ENCODE measurements around the gene PFN2.

PFN2 gene, protein sequence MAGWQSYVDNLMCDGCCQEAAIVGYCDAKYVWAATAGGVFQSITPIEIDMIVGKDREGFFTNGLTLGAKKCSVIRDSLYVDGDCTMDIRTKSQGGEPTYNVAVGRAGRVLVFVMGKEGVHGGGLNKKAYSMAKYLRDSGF

DNA sequence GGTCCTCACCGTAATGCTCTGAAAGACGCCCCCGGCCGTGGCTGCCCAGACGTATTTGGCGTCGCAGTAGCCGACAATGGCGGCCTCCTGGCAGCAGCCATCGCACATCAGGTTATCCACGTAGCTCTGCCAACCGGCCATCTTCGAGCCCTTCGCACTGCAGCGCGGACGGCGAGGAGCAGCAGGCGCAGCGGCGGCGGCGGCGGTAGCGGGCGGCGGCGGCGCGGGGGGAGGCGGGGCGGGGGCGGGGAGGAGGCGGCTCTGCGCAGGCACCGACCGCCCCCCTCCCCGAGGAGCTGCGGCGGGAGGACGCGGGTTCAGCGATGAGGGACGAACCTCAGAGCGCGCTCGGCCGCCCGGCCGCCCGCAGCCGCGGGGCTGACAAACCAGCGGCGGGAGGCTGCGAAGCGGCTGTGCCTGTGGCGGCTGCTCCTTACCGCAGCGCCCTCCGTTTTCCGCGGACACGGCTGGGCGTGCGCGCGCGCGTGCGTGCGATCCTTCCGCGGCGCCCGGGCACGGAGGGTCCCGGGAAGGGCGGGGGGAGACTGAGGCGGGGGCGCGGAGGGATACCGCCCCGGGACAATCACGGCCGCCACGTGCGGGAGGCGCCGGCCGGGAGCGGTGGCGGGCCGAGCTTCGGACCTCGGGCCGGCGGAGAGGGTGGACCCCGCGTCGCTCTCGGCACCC, at the start of gene PFN2:
Gene PFN2 (minus strand): TSS at position 180 of the 687 bp plus-strand sequence. CDS start 39 bp downstream, at position 141.
- no peak within 1 kb of the TSS for H3K27ac ChIP-seq (ENCODE audit: low read depth, low read length)
- H3K36me3 ChIP-seq (ENCODE audit: control insufficient read depth, low read length): peaks cover 4% of the 10 kb centered on the region; the same call in 1 of the 2 replicates
- peaks cover 26% of the 10 kb centered on the region for H3K27me3 ChIP-seq (ENCODE audit: control insufficient read depth, low read length)
- H3K4me1 ChIP-seq (ENCODE audit: control insufficient read depth, low read length): peaks cover 23% of the 10 kb centered on the region
- H3K9me2 ChIP-seq (replicated peaks; ENCODE audit: control insufficient read depth, low read length): no peaks in the 10 kb centered on the region
- peaks cover 18% of the 10 kb centered on the region; the same call in 1 of the 2 replicates for H3F3A ChIP-seq (ENCODE audit: control insufficient read depth, insufficient read depth)
- no peak for TF ChIP-seq EZH2phosphoT487 (IDR thresholded peaks at IDR 0.05; ENCODE audit: borderline replicate concordance, low read length)
- TF ChIP-seq, protein P1, sequence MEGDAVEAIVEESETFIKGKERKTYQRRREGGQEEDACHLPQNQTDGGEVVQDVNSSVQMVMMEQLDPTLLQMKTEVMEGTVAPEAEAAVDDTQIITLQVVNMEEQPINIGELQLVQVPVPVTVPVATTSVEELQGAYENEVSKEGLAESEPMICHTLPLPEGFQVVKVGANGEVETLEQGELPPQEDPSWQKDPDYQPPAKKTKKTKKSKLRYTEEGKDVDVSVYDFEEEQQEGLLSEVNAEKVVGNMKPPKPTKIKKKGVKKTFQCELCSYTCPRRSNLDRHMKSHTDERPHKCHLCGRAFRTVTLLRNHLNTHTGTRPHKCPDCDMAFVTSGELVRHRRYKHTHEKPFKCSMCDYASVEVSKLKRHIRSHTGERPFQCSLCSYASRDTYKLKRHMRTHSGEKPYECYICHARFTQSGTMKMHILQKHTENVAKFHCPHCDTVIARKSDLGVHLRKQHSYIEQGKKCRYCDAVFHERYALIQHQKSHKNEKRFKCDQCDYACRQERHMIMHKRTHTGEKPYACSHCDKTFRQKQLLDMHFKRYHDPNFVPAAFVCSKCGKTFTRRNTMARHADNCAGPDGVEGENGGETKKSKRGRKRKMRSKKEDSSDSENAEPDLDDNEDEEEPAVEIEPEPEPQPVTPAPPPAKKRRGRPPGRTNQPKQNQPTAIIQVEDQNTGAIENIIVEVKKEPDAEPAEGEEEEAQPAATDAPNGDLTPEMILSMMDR (IDR thresholded peaks at IDR 0.05; ENCODE audit: low read depth, low read length, poor library complexity, severe bottlenecking): no peak
- H3K4me3 ChIP-seq (ENCODE audit: low read length): peak within 1 kb of the TSS; percentile 81
- peak within 1 kb of the TSS; percentile 68 for H3K4me2 ChIP-seq (ENCODE audit: low read length)
- H3K9me3 ChIP-seq (ENCODE audit: control insufficient read depth, insufficient read depth, low read length): no peaks in the 10 kb centered on the region
- H3K79me2 ChIP-seq (ENCODE audit: control insufficient read depth, low read length): peaks cover 7% of the 10 kb centered on the region
- no peaks in the 10 kb centered on the region; the same call in 1 of the 2 replicates for H4K20me1 ChIP-seq (ENCODE audit: control insufficient read depth, insufficient read depth, low read depth, low read length)

DNA sequence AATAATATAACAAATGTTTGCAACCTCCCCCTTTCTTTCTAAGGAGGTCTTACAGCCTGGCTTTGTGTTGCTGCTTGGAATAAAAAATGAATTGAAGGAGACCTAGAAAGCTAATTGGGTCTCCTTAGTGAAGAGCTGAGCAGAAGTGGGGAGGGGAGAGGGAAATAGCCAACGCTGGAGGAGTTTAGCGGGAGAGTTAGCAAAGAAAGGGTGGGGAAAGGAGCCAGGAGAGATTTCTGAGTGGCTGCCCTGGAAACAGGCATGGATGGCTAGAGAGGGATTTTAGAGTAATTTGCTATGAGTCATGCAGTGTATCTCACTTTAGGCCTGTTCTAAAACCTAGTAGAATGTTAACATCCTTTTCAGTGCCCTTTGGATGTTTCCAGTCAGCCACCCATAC, 45.2 kb upstream of the PFN2 start:
- H3K27ac ChIP-seq (ENCODE audit: low read depth, low read length): no peak overlapping the region
- H3K9me2 ChIP-seq (replicated peaks; ENCODE audit: control insufficient read depth, low read length): no peaks in the 10 kb centered on the region
- H3K27me3 ChIP-seq (ENCODE audit: control insufficient read depth, low read length): peaks cover 2% of the 10 kb centered on the region; the same call in 1 of the 2 replicates
- no peak overlapping the region for H3K4me3 ChIP-seq (ENCODE audit: low read length)
- H3F3A ChIP-seq (ENCODE audit: control insufficient read depth, insufficient read depth): no peaks in the 10 kb centered on the region
- no peaks in the 10 kb centered on the region for H3K9me3 ChIP-seq (ENCODE audit: control insufficient read depth, insufficient read depth, low read length)
- H4K20me1 ChIP-seq (ENCODE audit: control insufficient read depth, insufficient read depth, low read depth, low read length): no peaks in the 10 kb centered on the region
- H3K4me2 ChIP-seq (ENCODE audit: low read length): no peak overlapping the region
- TF ChIP-seq, protein P1 (IDR thresholded peaks at IDR 0.05; ENCODE audit: low read depth, low read length, poor library complexity, severe bottlenecking): no peak
- H3K4me1 ChIP-seq (ENCODE audit: control insufficient read depth, low read length): no peaks in the 10 kb centered on the region
- H3K79me2 ChIP-seq (ENCODE audit: control insufficient read depth, low read length): no peaks in the 10 kb centered on the region
- no peaks in the 10 kb centered on the region for H3K36me3 ChIP-seq (ENCODE audit: control insufficient read depth, low read length)

DNA sequence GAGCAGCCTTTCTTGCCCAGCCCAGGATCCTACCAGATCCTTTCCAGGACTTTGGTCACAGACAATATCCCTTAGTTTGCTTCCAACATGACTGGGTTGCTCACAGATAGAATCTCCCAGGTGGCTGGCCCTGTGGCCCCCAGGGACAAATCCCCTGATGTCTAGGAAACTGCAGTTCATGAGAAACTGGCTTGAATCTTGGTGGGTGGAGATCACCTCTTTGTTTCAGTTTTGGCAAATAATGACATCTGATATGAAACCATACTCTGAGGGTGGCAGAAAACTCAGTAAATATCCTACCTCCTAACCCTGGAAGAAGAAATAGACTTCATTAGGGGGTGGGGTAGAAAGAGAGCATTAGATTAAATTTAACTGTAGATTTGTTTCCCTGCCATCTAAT, 44.1 kb upstream of the PFN2 start:
- no peaks in the 10 kb centered on the region for H3F3A ChIP-seq (ENCODE audit: control insufficient read depth, insufficient read depth)
- TF ChIP-seq, protein P1 (IDR thresholded peaks at IDR 0.05; ENCODE audit: low read depth, low read length, poor library complexity, severe bottlenecking): no peak
- no peak for TF ChIP-seq EZH2phosphoT487 (IDR thresholded peaks at IDR 0.05; ENCODE audit: borderline replicate concordance, low read length)
- no peaks in the 10 kb centered on the region for H3K36me3 ChIP-seq (ENCODE audit: control insufficient read depth, low read length)
- no peaks in the 10 kb centered on the region for H3K79me2 ChIP-seq (ENCODE audit: control insufficient read depth, low read length)
- no peaks in the 10 kb centered on the region for H4K20me1 ChIP-seq (ENCODE audit: control insufficient read depth, insufficient read depth, low read depth, low read length)
- no peaks in the 10 kb centered on the region for H3K9me3 ChIP-seq (ENCODE audit: control insufficient read depth, insufficient read depth, low read length)
- H3K9me2 ChIP-seq (replicated peaks; ENCODE audit: control insufficient read depth, low read length): no peaks in the 10 kb centered on the region
- no peak overlapping the region for H3K4me3 ChIP-seq (ENCODE audit: low read length)
- H3K27ac ChIP-seq (ENCODE audit: low read depth, low read length): no peak overlapping the region
- no peak overlapping the region for H3K4me2 ChIP-seq (ENCODE audit: low read length)
- H3K27me3 ChIP-seq (ENCODE audit: control insufficient read depth, low read length): peaks cover 2% of the 10 kb centered on the region; the same call in 1 of the 2 replicates
- H3K4me1 ChIP-seq (ENCODE audit: control insufficient read depth, low read length): no peaks in the 10 kb centered on the region

Measured in DOHH2 (cell line).